Ishikawa (cell line): ENCODE measurements around the gene ACP6.

Source experiments
- CEBPB ChIP-seq: IDR thresholded peaks from 2 replicates; pipeline ENCODE4 v1.6.1; 2012
- CREB1 ChIP-seq: IDR thresholded peaks from 2 replicates; pipeline ENCODE4 v1.6.1; 2012; ENCODE audit warnings: low read depth
- EGR1 ChIP-seq: IDR thresholded peaks from 2 replicates; pipeline ENCODE4 v1.6.1; 2012
- EP300 ChIP-seq: IDR thresholded peaks from 2 replicates; pipeline ENCODE4 v1.6.1; 2012; ENCODE audit warnings: borderline replicate concordance
- NFIC ChIP-seq: IDR thresholded peaks from 2 replicates; pipeline ENCODE4 v1.6.1; 2012
- TAF1 ChIP-seq: IDR thresholded peaks from 2 replicates; pipeline ENCODE4 v1.6.1; 2012; ENCODE audit warnings: low read depth, mild to moderate bottlenecking
- TCF12 ChIP-seq: IDR thresholded peaks from 2 replicates; pipeline ENCODE4 v1.6.1; 2012; ENCODE audit warnings: low read depth
- TEAD4 ChIP-seq: IDR thresholded peaks from 2 replicates; pipeline ENCODE4 v1.6.1; 2012
- YY1 ChIP-seq: IDR thresholded peaks from 2 replicates; pipeline ENCODE4 v1.6.1; 2012; ENCODE audit warnings: low read depth
- ZBTB7A ChIP-seq: IDR thresholded peaks from 2 replicates; pipeline ENCODE4 v1.6.1; 2012; ENCODE audit warnings: low read depth
- TF ChIP-seq, protein P1 (sequence below): IDR thresholded peaks from 2 replicates; pipeline ENCODE4 v1.6.1; 2012
- TF ChIP-seq, protein P2 (sequence below): IDR thresholded peaks from 2 replicates; pipeline ENCODE4 v1.6.1; 2012
- TF ChIP-seq, protein P3 (sequence below): IDR thresholded peaks from 2 replicates; pipeline ENCODE4 v1.6.1; 2012; ENCODE audit warnings: low read depth, mild to moderate bottlenecking

The ACP6 gene

DNA sequence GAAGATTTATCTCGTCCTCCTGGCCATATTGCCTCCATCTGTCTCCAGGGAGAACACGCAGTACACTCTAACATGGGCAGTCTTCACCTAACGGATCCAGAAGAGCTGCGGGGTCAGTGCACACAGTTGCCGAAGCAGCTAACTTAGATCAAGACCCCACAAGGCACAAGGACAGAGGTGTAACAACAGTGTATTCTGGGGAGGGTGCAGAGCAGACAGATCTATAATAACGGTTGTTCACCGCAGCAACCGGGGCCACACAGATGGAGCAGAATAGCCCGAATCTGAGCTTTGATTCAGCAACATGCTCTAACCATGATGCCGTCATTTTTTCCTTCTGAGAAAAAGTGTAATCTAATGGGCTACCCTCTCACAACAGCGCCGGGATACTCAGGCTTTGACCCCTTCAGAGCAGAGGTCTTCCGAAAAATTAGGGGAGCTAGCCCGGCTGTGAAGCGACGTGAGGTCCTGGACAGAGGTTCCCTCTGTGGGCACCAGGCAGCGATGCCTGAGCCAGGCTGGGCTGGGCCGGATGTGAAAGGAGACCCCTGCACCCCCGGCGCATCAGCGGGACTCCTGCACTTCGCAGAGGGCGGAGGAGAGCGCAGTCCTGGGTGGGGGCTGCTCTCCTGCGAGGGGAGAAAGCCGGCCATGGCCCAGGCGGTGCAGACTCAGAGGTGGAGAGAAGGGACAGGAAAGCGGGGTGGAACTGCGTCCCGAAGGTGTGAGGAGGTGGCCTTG lies 71.5 kb downstream of the ACP6 start:
- TF ChIP-seq, protein P1, sequence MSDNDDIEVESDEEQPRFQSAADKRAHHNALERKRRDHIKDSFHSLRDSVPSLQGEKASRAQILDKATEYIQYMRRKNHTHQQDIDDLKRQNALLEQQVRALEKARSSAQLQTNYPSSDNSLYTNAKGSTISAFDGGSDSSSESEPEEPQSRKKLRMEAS: no peak; the same call in 1 of the 2 replicates
- TF ChIP-seq, protein P2, sequence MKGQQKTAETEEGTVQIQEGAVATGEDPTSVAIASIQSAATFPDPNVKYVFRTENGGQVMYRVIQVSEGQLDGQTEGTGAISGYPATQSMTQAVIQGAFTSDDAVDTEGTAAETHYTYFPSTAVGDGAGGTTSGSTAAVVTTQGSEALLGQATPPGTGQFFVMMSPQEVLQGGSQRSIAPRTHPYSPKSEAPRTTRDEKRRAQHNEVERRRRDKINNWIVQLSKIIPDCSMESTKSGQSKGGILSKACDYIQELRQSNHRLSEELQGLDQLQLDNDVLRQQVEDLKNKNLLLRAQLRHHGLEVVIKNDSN: no peak
- TF ChIP-seq ZBTB7A (peak; percentile 83), YY1 (no peak), EP300 (no peak), TCF12 (0 out of 2 replicates have a peak, but pooled peaks have one; percentile 12), CREB1 (no peak)

DNA sequence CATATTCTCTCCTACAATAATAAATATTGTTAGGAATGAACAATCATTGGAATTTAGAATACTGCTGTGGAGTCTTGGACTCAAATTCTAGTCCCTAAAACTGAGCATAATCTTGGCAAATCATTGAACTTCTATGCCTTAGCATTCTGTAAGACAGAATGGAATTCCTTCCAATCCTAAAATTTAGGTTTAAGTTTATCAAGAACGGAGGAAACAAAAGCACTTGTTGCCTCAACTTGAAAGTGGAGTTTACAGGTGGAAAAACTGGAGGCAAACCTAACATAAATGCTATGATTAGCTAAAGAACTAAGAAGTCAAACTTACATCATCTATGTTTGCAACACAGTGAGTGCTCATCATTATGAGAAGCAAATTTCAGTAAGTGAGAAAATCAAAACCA lies 73.3 kb downstream of the ACP6 start:
- TF ChIP-seq NFIC (no peak), EGR1 (no peak), CEBPB (no peak), CREB1 (no peak), EP300 (no peak), ZBTB7A (no peak), TAF1 (no peak), TCF12 (no peak), TEAD4 (no peak)
- TF ChIP-seq, protein P1: no peak
- TF ChIP-seq, protein P3, sequence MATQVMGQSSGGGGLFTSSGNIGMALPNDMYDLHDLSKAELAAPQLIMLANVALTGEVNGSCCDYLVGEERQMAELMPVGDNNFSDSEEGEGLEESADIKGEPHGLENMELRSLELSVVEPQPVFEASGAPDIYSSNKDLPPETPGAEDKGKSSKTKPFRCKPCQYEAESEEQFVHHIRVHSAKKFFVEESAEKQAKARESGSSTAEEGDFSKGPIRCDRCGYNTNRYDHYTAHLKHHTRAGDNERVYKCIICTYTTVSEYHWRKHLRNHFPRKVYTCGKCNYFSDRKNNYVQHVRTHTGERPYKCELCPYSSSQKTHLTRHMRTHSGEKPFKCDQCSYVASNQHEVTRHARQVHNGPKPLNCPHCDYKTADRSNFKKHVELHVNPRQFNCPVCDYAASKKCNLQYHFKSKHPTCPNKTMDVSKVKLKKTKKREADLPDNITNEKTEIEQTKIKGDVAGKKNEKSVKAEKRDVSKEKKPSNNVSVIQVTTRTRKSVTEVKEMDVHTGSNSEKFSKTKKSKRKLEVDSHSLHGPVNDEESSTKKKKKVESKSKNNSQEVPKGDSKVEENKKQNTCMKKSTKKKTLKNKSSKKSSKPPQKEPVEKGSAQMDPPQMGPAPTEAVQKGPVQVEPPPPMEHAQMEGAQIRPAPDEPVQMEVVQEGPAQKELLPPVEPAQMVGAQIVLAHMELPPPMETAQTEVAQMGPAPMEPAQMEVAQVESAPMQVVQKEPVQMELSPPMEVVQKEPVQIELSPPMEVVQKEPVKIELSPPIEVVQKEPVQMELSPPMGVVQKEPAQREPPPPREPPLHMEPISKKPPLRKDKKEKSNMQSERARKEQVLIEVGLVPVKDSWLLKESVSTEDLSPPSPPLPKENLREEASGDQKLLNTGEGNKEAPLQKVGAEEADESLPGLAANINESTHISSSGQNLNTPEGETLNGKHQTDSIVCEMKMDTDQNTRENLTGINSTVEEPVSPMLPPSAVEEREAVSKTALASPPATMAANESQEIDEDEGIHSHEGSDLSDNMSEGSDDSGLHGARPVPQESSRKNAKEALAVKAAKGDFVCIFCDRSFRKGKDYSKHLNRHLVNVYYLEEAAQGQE: no peak
- TF ChIP-seq, protein P2: no peak
